GM12891 (cell line): ENCODE data around the gene PSMC3IP.

Experiments
- POLR2A ChIP-seq: IDR thresholded peaks from 2 replicates; pipeline ENCODE4 v1.6.1; 2011; ENCODE audit warnings: low read depth, low read length, control low read depth
- POLR2AphosphoS5 ChIP-seq: IDR thresholded peaks from 2 replicates; pipeline ENCODE4 v1.6.1; 2011; ENCODE audit warnings: low read depth, low read length, control low read depth
- POU2F2 ChIP-seq: IDR thresholded peaks from 2 replicates; pipeline ENCODE4 v1.6.1; 2011; ENCODE audit warnings: low read depth, mild to moderate bottlenecking, control low read depth, low read length, moderate library complexity
- SPI1 ChIP-seq: IDR thresholded peaks from 2 replicates; pipeline ENCODE4 v1.6.1; 2011; ENCODE audit warnings: low read depth, low read length, control low read depth

- TF ChIP-seq POLR2AphosphoS5 (no peak), POLR2A (no peak), POU2F2 (no peak), SPI1 (no peak)
Measured at GRCh38 chr17:42581744-42582270, 4.3 kb upstream of the PSMC3IP start.
